ENCODE measurements around the gene BCL2. TPM values are rescaled to one million over a fixed set of nuclear protein-coding genes. Genes with fewer than 3 reads are reported as not detected.

BCL2 gene
- total RNA-seq, 1 donor from 2014 or later = 39.1 TPM

DNA sequence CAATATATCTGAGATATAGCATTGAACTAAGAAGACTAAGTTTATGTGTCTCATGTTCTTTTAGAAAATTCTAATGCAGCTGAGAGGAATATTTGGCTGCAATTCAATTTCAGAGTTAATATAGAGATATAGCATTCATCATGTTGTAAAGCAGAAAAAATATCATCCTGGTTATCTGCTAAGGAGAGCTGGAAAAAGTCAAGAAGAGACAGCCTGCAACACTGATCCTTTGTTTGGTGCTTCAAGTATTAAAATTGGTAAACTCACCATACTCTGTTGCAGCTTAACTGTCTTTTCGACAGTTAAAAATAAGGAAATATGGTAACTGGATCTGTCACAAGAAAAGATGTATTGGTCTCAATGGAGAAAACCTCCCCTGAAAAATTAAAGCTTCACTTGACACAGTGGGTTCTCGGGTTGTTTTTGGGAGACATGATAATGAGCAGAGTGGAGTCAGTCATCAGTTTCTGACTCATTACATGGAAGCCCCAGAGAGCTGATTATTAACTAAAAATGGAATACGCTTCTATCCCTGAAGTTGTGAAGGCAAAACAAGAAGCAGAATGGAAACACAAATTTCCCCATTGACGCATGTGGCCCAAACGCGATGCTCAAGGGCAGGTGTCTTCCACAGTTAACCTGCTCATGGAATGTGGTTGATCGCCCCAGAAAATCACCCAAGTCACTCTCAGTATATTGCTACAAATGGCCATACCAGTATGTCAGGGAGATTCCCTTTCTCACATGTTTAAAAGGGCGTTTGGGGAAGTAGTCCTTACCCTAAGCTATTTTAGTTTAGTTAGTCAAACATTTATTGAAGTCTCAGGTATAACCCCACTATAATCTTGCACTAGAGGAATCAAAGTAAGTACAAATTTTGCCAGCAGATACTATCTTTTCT is 8.2 kb downstream of the BCL2 start:
- H3K4me1 ChIP-seq (ENCODE audit: control insufficient read depth in 3 of 3, insufficient read depth in 3 of 3, low read length in 3 of 3) = peaks cover 0 to 10% (median 7%) of the 10 kb centered on the region in 3 donors
- no peak overlapping the region for H3K9ac ChIP-seq (ENCODE audit: low read depth in 1 of 3, low read length in 3 of 3)
- no peak overlapping the region for H3K27ac ChIP-seq (ENCODE audit: low read depth, low read length)
- H3K36me3 ChIP-seq (ENCODE audit: control insufficient read depth in 3 of 3, insufficient read depth in 3 of 3, low read length in 3 of 3) = no peaks in the 10 kb centered on the region
- no peak overlapping the region for H3K4me3 ChIP-seq (ENCODE audit: low read length in 3 of 3)
- no peaks in the 10 kb centered on the region for H3K9me3 ChIP-seq (ENCODE audit: control insufficient read depth in 3 of 3, low read length in 3 of 3)
- H3K27me3 ChIP-seq (ENCODE audit: control insufficient read depth in 3 of 3, insufficient read depth in 3 of 3, low read length in 3 of 3) = no peaks in the 10 kb centered on the region

GRCh38 chr18:63309422-63309821 is 10.1 kb downstream of the BCL2 start:
- H3K4me1 ChIP-seq (ENCODE audit: control insufficient read depth in 3 of 3, insufficient read depth in 3 of 3, low read length in 3 of 3) = peaks cover 0 to 10% (median 7%) of the 10 kb centered on the region in 3 donors
- no peaks in the 10 kb centered on the region for H3K36me3 ChIP-seq (ENCODE audit: control insufficient read depth in 3 of 3, insufficient read depth in 3 of 3, low read length in 3 of 3)
- no peaks in the 10 kb centered on the region for H3K9me3 ChIP-seq (ENCODE audit: control insufficient read depth in 3 of 3, low read length in 3 of 3)
- no peaks in the 10 kb centered on the region for H3K27me3 ChIP-seq (ENCODE audit: control insufficient read depth in 3 of 3, insufficient read depth in 3 of 3, low read length in 3 of 3)
- no peak overlapping the region for H3K27ac ChIP-seq (ENCODE audit: low read depth, low read length)
- no peak overlapping the region for H3K4me3 ChIP-seq (ENCODE audit: low read length in 3 of 3)
- no peak overlapping the region for H3K9ac ChIP-seq (ENCODE audit: low read depth in 1 of 3, low read length in 3 of 3)

DNA sequence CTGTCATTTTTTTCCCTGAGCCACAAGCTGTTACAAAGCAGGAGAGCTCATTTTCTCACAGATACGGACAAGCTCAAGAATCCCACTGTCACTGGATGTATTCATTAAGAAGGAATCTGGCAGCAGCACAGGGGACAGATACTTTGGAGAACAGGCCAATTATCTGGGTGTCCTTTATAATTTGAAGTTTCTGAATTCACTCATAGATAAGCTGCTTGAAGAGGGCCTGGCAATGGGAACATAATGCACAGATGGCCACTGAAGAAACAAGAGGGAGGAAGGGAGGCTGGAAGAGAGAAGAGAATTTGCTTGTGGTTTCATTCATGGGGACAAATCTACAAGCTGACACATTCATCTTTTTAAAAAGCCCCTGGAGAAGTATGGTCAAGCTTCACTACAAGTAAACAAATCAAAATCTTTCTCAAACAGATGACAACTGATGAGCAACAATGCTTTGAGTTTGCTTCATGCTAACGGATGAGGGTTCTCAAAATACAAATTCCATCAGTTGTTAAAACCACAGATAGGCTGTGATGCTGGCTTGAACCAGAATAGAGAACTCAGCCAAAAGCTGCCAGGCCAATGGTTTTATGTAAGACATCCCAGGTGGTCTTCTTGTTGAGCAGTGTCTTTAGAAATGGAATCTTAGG is 11.9 kb downstream of the BCL2 start:
- H3K4me3 ChIP-seq (ENCODE audit: low read length in 3 of 3) = no peak overlapping the region
- H3K9ac ChIP-seq (ENCODE audit: low read depth in 1 of 3, low read length in 3 of 3) = no peak overlapping the region
- H3K9me3 ChIP-seq (ENCODE audit: control insufficient read depth in 3 of 3, low read length in 3 of 3) = no peaks in the 10 kb centered on the region
- H3K4me1 ChIP-seq (ENCODE audit: control insufficient read depth in 3 of 3, insufficient read depth in 3 of 3, low read length in 3 of 3) = peaks cover 0 to 10% (median 7%) of the 10 kb centered on the region in 3 donors
- no peaks in the 10 kb centered on the region for H3K27me3 ChIP-seq (ENCODE audit: control insufficient read depth in 3 of 3, insufficient read depth in 3 of 3, low read length in 3 of 3)
- H3K36me3 ChIP-seq (ENCODE audit: control insufficient read depth in 3 of 3, insufficient read depth in 3 of 3, low read length in 3 of 3) = no peaks in the 10 kb centered on the region
- peak overlapping the region; percentile 12 for H3K27ac ChIP-seq (ENCODE audit: low read depth, low read length)

GRCh38 chr18:63306819-63307550 is 12.6 kb downstream of the BCL2 start:
- no peak overlapping the region for H3K9ac ChIP-seq (ENCODE audit: low read depth in 1 of 3, low read length in 3 of 3)
- H3K9me3 ChIP-seq (ENCODE audit: control insufficient read depth in 3 of 3, low read length in 3 of 3) = no peaks in the 10 kb centered on the region
- peak overlapping the region; percentile 12 for H3K27ac ChIP-seq (ENCODE audit: low read depth, low read length)
- peaks cover 0 to 10% (median 4%) of the 10 kb centered on the region in 3 donors for H3K4me1 ChIP-seq (ENCODE audit: control insufficient read depth in 3 of 3, insufficient read depth in 3 of 3, low read length in 3 of 3)
- H3K36me3 ChIP-seq (ENCODE audit: control insufficient read depth in 3 of 3, insufficient read depth in 3 of 3, low read length in 3 of 3) = no peaks in the 10 kb centered on the region
- no peak overlapping the region for H3K4me3 ChIP-seq (ENCODE audit: low read length in 3 of 3)
- no peaks in the 10 kb centered on the region for H3K27me3 ChIP-seq (ENCODE audit: control insufficient read depth in 3 of 3, insufficient read depth in 3 of 3, low read length in 3 of 3)

DNA sequence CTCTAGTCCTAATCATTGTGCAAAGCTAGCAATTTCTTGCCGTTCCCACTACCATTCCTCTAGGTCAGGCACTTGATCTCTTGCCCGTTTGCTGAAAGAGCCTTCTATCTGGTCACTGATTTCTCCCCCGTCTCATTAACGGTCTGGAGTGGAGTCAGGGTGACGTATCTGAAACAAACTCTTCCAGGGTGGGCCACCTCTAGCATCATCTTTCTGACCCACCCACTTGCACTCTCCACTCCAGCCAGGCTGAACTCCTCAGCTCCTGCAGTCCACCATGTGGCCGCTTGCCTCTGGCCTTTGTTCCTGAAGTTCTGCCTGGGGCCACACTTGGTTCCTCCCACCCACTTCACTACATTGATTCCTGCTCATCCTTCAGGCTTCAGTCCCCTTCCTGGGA is 13.3 kb downstream of the BCL2 start:
- Histone ChIP-seq H3K9ac (ENCODE audit: low read depth in 1 of 3, low read length in 3 of 3) (no peak overlapping the region), H3K27ac (ENCODE audit: low read depth, low read length) (no peak overlapping the region), H3K4me1 (ENCODE audit: control insufficient read depth in 3 of 3, insufficient read depth in 3 of 3, low read length in 3 of 3) (peaks cover 0 to 7% (median 4%) of the 10 kb centered on the region in 3 donors), H3K4me3 (ENCODE audit: low read length in 3 of 3) (no peak overlapping the region), H3K36me3 (ENCODE audit: control insufficient read depth in 3 of 3, insufficient read depth in 3 of 3, low read length in 3 of 3) (no peaks in the 10 kb centered on the region), H3K27me3 (ENCODE audit: control insufficient read depth in 3 of 3, insufficient read depth in 3 of 3, low read length in 3 of 3) (no peaks in the 10 kb centered on the region), H3K9me3 (ENCODE audit: control insufficient read depth in 3 of 3, low read length in 3 of 3) (no peaks in the 10 kb centered on the region)

DNA sequence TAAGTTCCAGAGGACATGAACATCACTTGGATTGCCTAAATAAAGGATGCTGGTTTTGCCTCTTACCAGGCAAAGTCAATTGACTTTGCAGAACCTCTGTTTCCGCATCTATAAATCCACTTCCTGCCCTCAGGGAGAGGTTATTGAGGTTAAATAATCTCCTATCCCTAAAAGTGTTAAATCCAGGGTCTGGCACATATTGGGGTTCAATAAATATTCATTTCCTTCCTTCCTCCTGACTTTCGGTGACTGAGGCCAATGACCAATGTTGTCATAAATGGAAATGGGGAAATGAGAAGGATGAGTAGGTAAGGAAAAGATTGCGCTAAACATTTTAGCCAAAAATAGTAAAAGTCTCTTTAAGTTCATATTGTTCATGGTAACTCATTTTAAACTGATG is 16.0 kb downstream of the BCL2 start:
- H3K9ac ChIP-seq (ENCODE audit: low read depth in 1 of 3, low read length in 3 of 3) = no peak overlapping the region
- H3K4me3 ChIP-seq (ENCODE audit: low read length in 3 of 3) = no peak overlapping the region
- no peak overlapping the region for H3K27ac ChIP-seq (ENCODE audit: low read depth, low read length)
- no peaks in the 10 kb centered on the region for H3K36me3 ChIP-seq (ENCODE audit: control insufficient read depth in 3 of 3, insufficient read depth in 3 of 3, low read length in 3 of 3)
- peaks cover 0 to 10% (median 7%) of the 10 kb centered on the region in 3 donors for H3K4me1 ChIP-seq (ENCODE audit: control insufficient read depth in 3 of 3, insufficient read depth in 3 of 3, low read length in 3 of 3)
- H3K27me3 ChIP-seq (ENCODE audit: control insufficient read depth in 3 of 3, insufficient read depth in 3 of 3, low read length in 3 of 3) = no peaks in the 10 kb centered on the region
- no peaks in the 10 kb centered on the region for H3K9me3 ChIP-seq (ENCODE audit: control insufficient read depth in 3 of 3, low read length in 3 of 3)

DNA sequence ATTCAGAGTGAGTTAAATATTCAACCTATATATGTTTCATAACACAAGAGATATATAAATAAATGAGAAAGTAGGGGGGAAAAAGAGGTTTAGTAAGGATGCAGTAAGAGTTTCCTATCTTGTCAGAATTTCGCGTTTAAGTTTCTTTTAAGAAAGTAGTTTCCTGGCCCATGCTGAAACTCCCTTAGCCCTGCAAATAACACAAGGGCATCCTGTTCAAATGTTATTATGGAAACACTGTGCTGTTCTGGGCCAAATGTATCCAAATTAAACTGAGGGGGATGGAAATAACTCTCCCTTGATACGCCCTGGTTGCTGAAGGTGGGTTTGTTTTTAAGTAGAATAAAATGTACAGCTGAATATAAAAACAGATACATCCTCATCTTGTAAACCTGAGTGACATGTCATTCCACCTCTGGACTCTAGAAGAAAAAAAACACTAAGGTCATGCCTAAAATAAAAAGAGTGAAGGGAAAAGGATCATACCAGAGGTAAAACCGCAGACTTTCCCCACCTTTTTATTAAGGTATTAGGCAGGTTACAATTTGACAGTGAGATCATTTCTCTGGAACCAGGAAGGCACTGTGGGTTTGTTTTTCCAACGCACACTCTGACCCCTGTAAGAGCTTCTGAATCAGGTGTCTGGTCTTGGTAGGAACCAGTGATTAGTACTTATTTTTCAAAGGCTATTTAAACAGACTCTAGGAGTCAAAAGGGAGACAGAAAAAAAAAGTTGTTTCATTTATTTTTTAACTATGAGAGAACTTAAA is 16.7 kb downstream of the BCL2 start:
- H3K27me3 ChIP-seq (ENCODE audit: control insufficient read depth in 3 of 3, insufficient read depth in 3 of 3, low read length in 3 of 3) = no peaks in the 10 kb centered on the region
- no peak overlapping the region for H3K4me3 ChIP-seq (ENCODE audit: low read length in 3 of 3)
- H3K36me3 ChIP-seq (ENCODE audit: control insufficient read depth in 3 of 3, insufficient read depth in 3 of 3, low read length in 3 of 3) = no peaks in the 10 kb centered on the region
- H3K9me3 ChIP-seq (ENCODE audit: control insufficient read depth in 3 of 3, low read length in 3 of 3) = no peaks in the 10 kb centered on the region
- peaks cover 0 to 16% (median 14%) of the 10 kb centered on the region in 3 donors for H3K4me1 ChIP-seq (ENCODE audit: control insufficient read depth in 3 of 3, insufficient read depth in 3 of 3, low read length in 3 of 3)
- no peak overlapping the region for H3K27ac ChIP-seq (ENCODE audit: low read depth, low read length)
- no peak overlapping the region for H3K9ac ChIP-seq (ENCODE audit: low read depth in 1 of 3, low read length in 3 of 3)

DNA sequence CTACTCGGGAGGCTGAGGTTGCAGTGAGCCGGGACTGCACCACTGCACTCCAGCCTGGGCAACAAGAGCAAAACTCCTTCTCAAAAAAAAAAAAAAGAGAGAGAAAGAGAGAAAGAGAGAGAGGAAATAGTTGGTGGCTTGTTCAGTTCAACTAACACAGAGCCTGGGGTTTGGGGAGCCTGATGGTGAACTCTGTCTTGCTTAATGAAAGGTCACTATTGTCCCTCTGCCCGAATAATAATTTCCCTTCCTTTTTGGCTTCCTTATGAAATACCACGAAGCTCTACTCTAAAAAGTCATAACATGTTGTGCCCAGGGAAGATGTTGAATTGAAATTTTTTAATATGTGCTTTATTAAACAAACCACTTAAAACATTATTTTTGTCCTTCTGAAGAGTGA is 17.3 kb downstream of the BCL2 start:
- no peaks in the 10 kb centered on the region for H3K36me3 ChIP-seq (ENCODE audit: control insufficient read depth in 3 of 3, insufficient read depth in 3 of 3, low read length in 3 of 3)
- H3K27ac ChIP-seq (ENCODE audit: low read depth, low read length) = no peak overlapping the region
- no peaks in the 10 kb centered on the region for H3K9me3 ChIP-seq (ENCODE audit: control insufficient read depth in 3 of 3, low read length in 3 of 3)
- H3K4me3 ChIP-seq (ENCODE audit: low read length in 3 of 3) = no peak overlapping the region
- H3K27me3 ChIP-seq (ENCODE audit: control insufficient read depth in 3 of 3, insufficient read depth in 3 of 3, low read length in 3 of 3) = no peaks in the 10 kb centered on the region
- H3K4me1 ChIP-seq (ENCODE audit: control insufficient read depth in 3 of 3, insufficient read depth in 3 of 3, low read length in 3 of 3) = peaks cover 0 to 15% (median 14%) of the 10 kb centered on the region in 3 donors
- no peak overlapping the region for H3K9ac ChIP-seq (ENCODE audit: low read depth in 1 of 3, low read length in 3 of 3)

DNA sequence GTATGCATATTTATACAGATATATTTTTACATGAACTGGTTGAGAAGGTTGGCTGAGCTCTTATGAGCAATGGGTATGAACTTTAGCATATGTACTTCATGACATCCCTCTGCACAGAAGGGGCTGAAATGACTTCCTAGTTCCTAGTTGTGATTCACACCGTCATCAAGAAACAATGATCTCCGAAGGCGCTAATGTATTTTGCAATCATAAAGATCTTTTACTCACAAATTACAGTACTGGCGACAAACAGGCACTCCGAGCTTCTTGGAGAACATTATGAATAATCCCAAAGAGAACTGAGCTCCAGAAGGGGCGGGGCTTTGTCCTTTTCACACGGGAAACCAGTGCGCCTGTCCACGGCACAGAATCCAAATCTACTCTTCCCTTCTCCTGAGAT is 18.1 kb downstream of the BCL2 start:
- peak overlapping the region; percentile 10 for H3K27ac ChIP-seq (ENCODE audit: low read depth, low read length)

More for the DNA sequence above, 18.1 kb downstream of the BCL2 start:
- H3K27me3 ChIP-seq (ENCODE audit: control insufficient read depth in 3 of 3, insufficient read depth in 3 of 3, low read length in 3 of 3) = no peaks in the 10 kb centered on the region
- no peaks in the 10 kb centered on the region for H3K36me3 ChIP-seq (ENCODE audit: control insufficient read depth in 3 of 3, insufficient read depth in 3 of 3, low read length in 3 of 3)
- no peak overlapping the region for H3K9ac ChIP-seq (ENCODE audit: low read depth in 1 of 3, low read length in 3 of 3)
- no peaks in the 10 kb centered on the region for H3K9me3 ChIP-seq (ENCODE audit: control insufficient read depth in 3 of 3, low read length in 3 of 3)
- no peak overlapping the region for H3K4me3 ChIP-seq (ENCODE audit: low read length in 3 of 3)
- H3K4me1 ChIP-seq (ENCODE audit: control insufficient read depth in 3 of 3, insufficient read depth in 3 of 3, low read length in 3 of 3) = peaks cover 0 to 15% (median 11%) of the 10 kb centered on the region in 3 donors

Data from skeletal muscle tissue (tissue), 4 donors.